ENCODE data around the gene CCDC85A.

GRCh38 chr2:56347881-56348280, 164.1 kb downstream of the CCDC85A start:
- TF ChIP-seq CTCF (IDR thresholded peaks at IDR 0.05): no peak
- no peak for TF ChIP-seq EP300 (IDR thresholded peaks at IDR 0.05)
- no peak for TF ChIP-seq POLR2AphosphoS5 (IDR thresholded peaks at IDR 0.05)
- no peak for TF ChIP-seq POLR2A (IDR thresholded peaks at IDR 0.05)
